ENCODE data around the gene PTPRC.

- TF ChIP-seq PBX3 (IDR thresholded peaks at IDR 0.05) (no peak), CBX8 (IDR thresholded peaks at IDR 0.05) (no peak), SMC3 (IDR thresholded peaks at IDR 0.05) (no peak), ZFP36 (IDR thresholded peaks at IDR 0.05; ENCODE audit: borderline replicate concordance, partially characterized antibody) (no peak), CTCF (IDR thresholded peaks at IDR 0.05) (no peak), MAX (IDR thresholded peaks at IDR 0.05) (no peak), POLR2AphosphoS2 (conservative IDR thresholded peaks at IDR 0.05; ENCODE audit: low read length) (no peak), ZNF302 (CRISPR knock-in tag; IDR thresholded peaks at IDR 0.05) (no peak), USF2 (IDR thresholded peaks at IDR 0.05) (no peak), EP300 (IDR thresholded peaks at IDR 0.05) (no peak), POLR2A (IDR thresholded peaks at IDR 0.05; ENCODE audit: low read length) (no peak), CEBPB (IDR thresholded peaks at IDR 0.05) (no peak)
Observed at GRCh38 chr1:198751741-198752140, 112.9 kb downstream of the PTPRC start.
